Activated B cell treated with CpG ODN at 0.5 μM for 24 hours (primary cell): ENCODE results near the gene FSD1L. TPM values are rescaled to one million over a fixed set of nuclear protein-coding genes. Genes with fewer than 3 reads are reported as not detected.

Experiments used
- ATAC-seq: fragments of 200-7000 bp; cut with Tn5 transposase; one replicate; pipeline ENCODE4 v1.10.0; 2021; ENCODE audit warnings: low read depth, mild to moderate bottlenecking, moderate library complexity
- CTCF ChIA-PET: fragments of 350-600 bp; sonication (Branson Sonifier 250); formaldehyde crosslinking; loops from one replicate; lab custom pipeline; 2021; ENCODE audit warnings: antibody characterized with exemption; lab: Charles Lee
- POLR2A ChIA-PET: fragments of 350-600 bp; sonication (Branson Sonifier 250); formaldehyde crosslinking; loops from one replicate; lab custom pipeline; 2021; ENCODE audit warnings: antibody characterized with exemption; lab: Charles Lee
- DNase-seq: peaks from one replicate; pipeline ENCODE4 v3.0.0; 2022
- H3K27ac Mint-ChIP-seq: one replicate; pipeline ENCODE4 v1.8.0; 2020; ENCODE audit warnings: mixed read lengths
- H3K27me3 Mint-ChIP-seq: one replicate; pipeline ENCODE4 v1.8.0; 2021; ENCODE audit warnings: mixed read lengths
- H3K36me3 Mint-ChIP-seq: one replicate; pipeline ENCODE4 v1.8.0; 2021; ENCODE audit warnings: low read depth, mixed read lengths
- H3K4me1 Mint-ChIP-seq: one replicate; pipeline ENCODE4 v1.8.0; 2021; ENCODE audit warnings: mixed read lengths
- H3K4me3 Mint-ChIP-seq: one replicate; pipeline ENCODE4 v1.8.0; 2020; ENCODE audit warnings: mild to moderate bottlenecking, mixed read lengths
- H3K9me3 Mint-ChIP-seq: one replicate; pipeline ENCODE4 v1.8.0; 2020; ENCODE audit warnings: mixed read lengths
- intact Hi-C: fragments of 100-400 bp; cut with micrococcal nuclease; formaldehyde crosslinking; loops from one replicate; pipeline ENCODE4 v1.15.1; 2024
- total RNA-seq: library from RNA; stranded (reverse); gene quantifications from 2 replicates; pipeline ENCODE4 v1.2.3, GENCODE V29; 2022
- TF ChIP-seq, protein P1 (sequence below): fragments of 200-600 bp; IDR thresholded peaks from one replicate; pipeline ENCODE4 v1.8.0; 2022; ENCODE audit warnings: antibody characterized with exemption, mild to moderate bottlenecking

Gene FSD1L
- total RNA-seq, 1 donor from 2014 or later, result 12.4 TPM

GRCh38 chr9:105416840-105417239 is 31.0 kb upstream of the FSD1L start:
- H3K27me3 Mint-ChIP-seq, result no peaks in the 10 kb centered on the region
- DNase-seq (no peak), ATAC-seq (no peak)
- H3K9me3 Mint-ChIP-seq, result no peaks in the 10 kb centered on the region
- TF ChIP-seq, protein P1, sequence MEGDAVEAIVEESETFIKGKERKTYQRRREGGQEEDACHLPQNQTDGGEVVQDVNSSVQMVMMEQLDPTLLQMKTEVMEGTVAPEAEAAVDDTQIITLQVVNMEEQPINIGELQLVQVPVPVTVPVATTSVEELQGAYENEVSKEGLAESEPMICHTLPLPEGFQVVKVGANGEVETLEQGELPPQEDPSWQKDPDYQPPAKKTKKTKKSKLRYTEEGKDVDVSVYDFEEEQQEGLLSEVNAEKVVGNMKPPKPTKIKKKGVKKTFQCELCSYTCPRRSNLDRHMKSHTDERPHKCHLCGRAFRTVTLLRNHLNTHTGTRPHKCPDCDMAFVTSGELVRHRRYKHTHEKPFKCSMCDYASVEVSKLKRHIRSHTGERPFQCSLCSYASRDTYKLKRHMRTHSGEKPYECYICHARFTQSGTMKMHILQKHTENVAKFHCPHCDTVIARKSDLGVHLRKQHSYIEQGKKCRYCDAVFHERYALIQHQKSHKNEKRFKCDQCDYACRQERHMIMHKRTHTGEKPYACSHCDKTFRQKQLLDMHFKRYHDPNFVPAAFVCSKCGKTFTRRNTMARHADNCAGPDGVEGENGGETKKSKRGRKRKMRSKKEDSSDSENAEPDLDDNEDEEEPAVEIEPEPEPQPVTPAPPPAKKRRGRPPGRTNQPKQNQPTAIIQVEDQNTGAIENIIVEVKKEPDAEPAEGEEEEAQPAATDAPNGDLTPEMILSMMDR, result no peak
- no peak overlapping the region for H3K27ac Mint-ChIP-seq
- intact Hi-C loops, result loop anchor here (10.0 kb wide), 2 partner anchors 172 to 452 kb away; partner anchors contain the start of gene SLC44A1
- peaks cover 4% of the 10 kb centered on the region for H3K4me1 Mint-ChIP-seq
- H3K4me3 Mint-ChIP-seq, result no peak overlapping the region
- ChIA-PET CTCF (interaction anchor here (3.0 kb wide), 1 partner anchor 554 kb away, joined by 10 read pairs; no protein-coding TSS in a partner anchor), POLR2A (no interaction called here)
- H3K36me3 Mint-ChIP-seq, result no peaks in the 10 kb centered on the region

DNA sequence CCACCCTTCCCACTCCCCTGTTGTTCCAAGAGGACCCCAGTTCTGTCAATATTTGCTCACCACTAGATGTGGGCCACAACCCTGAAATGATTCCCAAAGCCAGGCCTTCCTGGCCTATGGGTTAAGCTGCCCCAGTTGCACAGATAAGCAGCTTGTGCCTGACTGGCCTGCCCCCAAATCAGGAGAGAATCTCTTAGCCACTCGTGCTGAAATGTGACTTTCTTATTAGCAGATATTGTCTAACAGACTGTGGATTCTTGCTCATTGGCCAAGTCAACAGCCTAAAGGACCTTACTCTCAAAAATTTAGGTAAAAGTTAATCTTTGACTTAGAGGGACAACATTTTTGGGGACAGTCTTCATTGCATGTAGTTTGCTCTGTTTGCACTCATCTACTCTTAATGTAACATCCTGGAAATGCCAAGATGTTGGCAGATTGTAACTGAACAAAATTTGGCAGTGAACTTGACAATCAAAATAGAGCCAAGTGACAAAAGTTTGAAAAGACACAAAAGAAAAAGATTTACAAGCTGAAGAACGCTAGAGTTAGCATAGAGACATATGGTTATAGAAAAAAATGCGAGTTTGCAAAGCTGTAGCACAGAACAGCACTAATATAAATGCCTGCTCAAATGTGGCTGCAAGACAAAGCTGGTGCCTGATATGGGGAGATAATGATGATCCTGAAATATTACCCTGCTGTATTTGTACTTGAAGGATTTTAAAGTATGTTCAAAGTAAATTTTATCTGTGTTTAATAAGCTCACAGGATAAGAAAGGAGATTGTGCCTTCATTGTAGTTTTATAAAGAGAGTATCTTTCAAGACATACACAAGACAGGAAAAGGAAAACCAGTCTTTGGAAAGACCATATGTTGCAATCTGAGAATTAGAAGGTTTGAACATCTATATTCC is 29.0 kb upstream of the FSD1L start:
- no peak overlapping the region for H3K4me3 Mint-ChIP-seq
- H3K27me3 Mint-ChIP-seq, result no peaks in the 10 kb centered on the region
- CTCF ChIA-PET, result interaction anchor here (0.7 to 3.0 kb wide), 4 partner anchors 13 to 630 kb away, joined by 3 to 10 read pairs (median 4); no protein-coding TSS in a partner anchor
- TF ChIP-seq, protein P1, result no peak
- no peak for DNase-seq
- POLR2A ChIA-PET, result no interaction called here
- H3K4me1 Mint-ChIP-seq, result peaks cover 4% of the 10 kb centered on the region
- no peak for ATAC-seq
- no peaks in the 10 kb centered on the region for H3K36me3 Mint-ChIP-seq
- no peaks in the 10 kb centered on the region for H3K9me3 Mint-ChIP-seq
- intact Hi-C loops, result loop anchor here (10.0 kb wide), 2 partner anchors 174 to 454 kb away; partner anchors contain the start of gene SLC44A1
- no peak overlapping the region for H3K27ac Mint-ChIP-seq

DNA sequence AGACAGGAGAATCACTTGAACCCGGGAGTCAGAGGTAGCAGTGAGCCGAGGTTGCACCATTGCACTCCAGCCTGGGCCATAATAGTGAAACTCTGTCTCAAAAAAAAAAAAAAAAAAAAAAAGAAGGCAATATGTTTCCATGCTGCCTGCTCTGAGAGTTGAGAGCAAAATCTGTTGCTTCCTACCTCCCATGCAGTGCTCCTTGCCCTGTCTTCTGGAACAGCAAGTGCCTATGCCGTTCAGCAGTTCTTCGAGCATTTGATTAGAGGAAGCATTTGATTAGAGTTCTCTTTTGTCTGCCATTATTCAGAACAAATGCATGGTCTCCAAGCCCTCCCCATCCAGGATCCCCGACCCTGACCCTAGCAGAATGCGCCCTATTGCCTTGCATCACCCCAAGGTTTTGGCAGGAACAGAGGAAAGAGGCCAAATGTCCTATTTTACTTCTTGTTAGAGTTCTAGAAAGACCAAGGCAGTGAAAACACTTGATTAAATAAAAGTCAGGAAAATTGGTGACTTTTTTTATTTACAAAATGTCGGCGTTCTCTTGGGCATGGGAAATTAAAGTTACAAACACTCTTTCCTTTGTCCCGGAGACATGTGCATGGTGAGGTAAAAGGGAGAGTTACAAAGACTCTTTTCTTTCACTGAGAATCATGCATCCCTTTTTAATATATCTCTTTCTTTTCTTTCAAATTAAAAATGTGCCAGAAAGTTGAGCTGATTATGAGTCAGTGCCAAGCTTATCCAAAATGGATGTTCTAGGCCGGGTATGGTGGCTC is 27.8 kb upstream of the FSD1L start:
- ATAC-seq (no peak), DNase-seq (no peak)
- Mint-ChIP-seq H3K36me3 (no peaks in the 10 kb centered on the region), H3K27me3 (no peaks in the 10 kb centered on the region), H3K4me3 (no peak overlapping the region), H3K9me3 (no peaks in the 10 kb centered on the region), H3K27ac (no peak overlapping the region), H3K4me1 (peaks cover 4% of the 10 kb centered on the region)
- CTCF ChIA-PET, result interaction anchor here (1.8 to 3.0 kb wide), 2 partner anchors 11 to 557 kb away, joined by 5 to 10 read pairs; no protein-coding TSS in a partner anchor
- POLR2A ChIA-PET, result no interaction called here
- TF ChIP-seq, protein P1, result no peak
- intact Hi-C loops, result loop anchor here (10.0 kb wide), 2 partner anchors 175 to 455 kb away; partner anchors contain the start of gene SLC44A1

- no peak for DNase-seq
- Mint-ChIP-seq H3K9me3 (no peaks in the 10 kb centered on the region), H3K27ac (no peak overlapping the region), H3K4me1 (no peaks in the 10 kb centered on the region), H3K36me3 (no peaks in the 10 kb centered on the region), H3K4me3 (no peak overlapping the region), H3K27me3 (no peaks in the 10 kb centered on the region)
- POLR2A ChIA-PET, result no interaction called here
- ATAC-seq, result no peak
- CTCF ChIA-PET, result no interaction called here
- TF ChIP-seq, protein P1, result no peak
- intact Hi-C loops, result no loop called here
Observed at GRCh38 chr9:105421154-105421553, 26.7 kb upstream of the FSD1L start.
